GM21619 (cell line): ENCODE results near the gene CAND2.

Source experiments
- ATAC-seq: cut with Tn5 transposase; IDR thresholded peaks from one replicate; pipeline ENCODE4 v1.9.1; 2021; ENCODE audit not compliant: unreplicated experiment

Gene CAND2

GRCh38 chr3:12803371-12803770, 6.9 kb downstream of the CAND2 start:
- ATAC-seq, result no peak

- ATAC-seq, result no peak
These were observed 10.6 kb downstream of the CAND2 start for GRCh38 chr3:12807066-12807465.

- no peak for ATAC-seq
These were observed 11.3 kb downstream of the CAND2 start for GRCh38 chr3:12807601-12808359.

GRCh38 chr3:12808587-12808986, 12.1 kb downstream of the CAND2 start:
- no peak for ATAC-seq

- ATAC-seq, result no peak
These were observed 12.5 kb downstream of the CAND2 start for GRCh38 chr3:12809001-12809400.

GRCh38 chr3:12809435-12809834, 13.0 kb downstream of the CAND2 start:
- no peak for ATAC-seq

GRCh38 chr3:12810013-12810780, 13.7 kb downstream of the CAND2 start:
- ATAC-seq, result peak; percentile 99

- ATAC-seq, result no peak
These were observed 14.5 kb downstream of the CAND2 start for GRCh38 chr3:12810961-12811360.

GRCh38 chr3:12812812-12813211, 16.3 kb downstream of the CAND2 start:
- no peak for ATAC-seq

GRCh38 chr3:12813967-12814366, 17.5 kb downstream of the CAND2 start:
- no peak for ATAC-seq

GRCh38 chr3:12815078-12815477, 18.6 kb downstream of the CAND2 start:
- ATAC-seq, result no peak

- ATAC-seq, result no peak
These were observed 19.2 kb downstream of the CAND2 start for GRCh38 chr3:12815719-12816118.

- no peak for ATAC-seq
These were observed 20.3 kb downstream of the CAND2 start for GRCh38 chr3:12816521-12817342.

GRCh38 chr3:12817343-12817710, 20.8 kb downstream of the CAND2 start:
- no peak for ATAC-seq

- no peak for ATAC-seq
These were observed 21.8 kb downstream of the CAND2 start for GRCh38 chr3:12818273-12818672.

- ATAC-seq, result no peak
These were observed 22.3 kb downstream of the CAND2 start for GRCh38 chr3:12818773-12819172.

- ATAC-seq, result no peak
These were observed 26.4 kb downstream of the CAND2 start for GRCh38 chr3:12822725-12823373.

- ATAC-seq, result no peak
These were observed 27.8 kb downstream of the CAND2 start for GRCh38 chr3:12824299-12824698.

GRCh38 chr3:12825156-12825555, 28.7 kb downstream of the CAND2 start:
- no peak for ATAC-seq

- no peak for ATAC-seq
These were observed 32.3 kb downstream of the CAND2 start for GRCh38 chr3:12828751-12829150.

GRCh38 chr3:12829404-12829803, 32.9 kb downstream of the CAND2 start:
- ATAC-seq, result no peak
